ENCODE data around the gene SGCA. TPM values are rescaled to one million over a fixed set of nuclear protein-coding genes. Genes with fewer than 3 reads are reported as not detected.

The SGCA gene
- total and polyA plus RNA-seq, 4 donors: 0.31 to 1.3 (median 1.2) TPM; not detected in 1

DNA sequence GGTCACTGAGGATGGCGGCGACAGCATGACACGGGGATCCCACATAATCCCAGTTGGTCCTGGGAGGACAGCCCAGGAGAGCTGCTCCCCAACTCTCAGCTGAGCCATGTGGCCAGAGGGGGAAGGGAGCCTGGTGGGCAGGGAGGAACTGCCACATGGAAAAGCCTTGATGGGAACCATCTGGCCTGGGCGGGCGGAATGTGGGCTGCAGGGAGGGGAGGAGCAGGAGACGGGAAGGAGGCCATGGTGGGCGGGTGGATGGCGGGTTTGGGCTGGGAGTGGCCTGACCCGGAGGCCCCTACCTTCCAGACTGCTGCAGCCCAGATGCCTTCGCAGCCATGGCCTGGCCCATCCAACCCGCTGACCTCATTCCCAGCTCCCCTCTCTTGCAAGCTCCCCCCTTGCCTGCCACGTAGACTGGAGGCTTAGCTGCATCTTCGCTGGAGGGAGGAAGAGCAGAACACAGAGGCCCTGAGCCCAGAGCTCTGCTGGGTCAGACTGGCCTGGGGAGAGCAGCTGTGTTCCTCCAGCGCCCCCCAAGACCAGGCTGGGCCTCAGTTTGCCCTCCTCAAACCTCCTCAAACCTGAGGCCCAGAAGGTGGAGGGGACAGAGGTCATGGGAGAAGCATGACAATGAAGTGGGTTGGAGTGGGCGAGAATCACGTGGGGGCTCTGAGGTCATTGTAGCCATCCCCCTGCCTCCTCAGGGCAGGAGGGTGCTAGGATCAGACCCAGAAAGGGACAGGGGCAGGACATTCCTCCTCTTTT lies 43.9 kb downstream of the SGCA start:
- no peak for DNase-seq (ENCODE audit: low spot score)
- Histone ChIP-seq H3K27me3 (ENCODE audit: control insufficient read depth in 4 of 4, insufficient read depth in 4 of 4, low read length in 3 of 4) (no peaks in the 10 kb centered on the region), H3K27ac (ENCODE audit: low read depth in 1 of 2, low read length in 2 of 2) (peak overlapping the region; percentile 19 to 78), H3K4me1 (ENCODE audit: control insufficient read depth in 4 of 4, insufficient read depth in 4 of 4, low read length in 3 of 4) (peaks cover 0 to 8% (median 0%) of the 10 kb centered on the region in 4 donors), H3K9ac (ENCODE audit: low read depth in 1 of 2, low read length in 2 of 2) (no peak overlapping the region), H3K9me3 (ENCODE audit: control insufficient read depth in 4 of 4, low read length in 3 of 4) (no peaks in the 10 kb centered on the region), H3K4me3 (ENCODE audit: low read depth in 1 of 3, low read length in 3 of 3) (no peak overlapping the region), H3K36me3 (ENCODE audit: control insufficient read depth in 4 of 4, insufficient read depth in 3 of 4, low read depth in 1 of 4, low read length in 3 of 4) (no peaks in the 10 kb centered on the region)
- WGBS: 74% methylated on average over 16 of the region's 16 CpGs
- no peak for TF ChIP-seq TAF1 (conservative IDR thresholded peaks at IDR 0.05)
- TF ChIP-seq RXRA (IDR thresholded peaks at IDR 0.05): peak in 1 of 2 donors; percentile 24
- TF ChIP-seq SP1 (IDR thresholded peaks at IDR 0.05): peak; percentile 9
- TF ChIP-seq YY1 (IDR thresholded peaks at IDR 0.05): no peak
- peak; percentile 41 for TF ChIP-seq NR2F2 (IDR thresholded peaks at IDR 0.05)

DNA sequence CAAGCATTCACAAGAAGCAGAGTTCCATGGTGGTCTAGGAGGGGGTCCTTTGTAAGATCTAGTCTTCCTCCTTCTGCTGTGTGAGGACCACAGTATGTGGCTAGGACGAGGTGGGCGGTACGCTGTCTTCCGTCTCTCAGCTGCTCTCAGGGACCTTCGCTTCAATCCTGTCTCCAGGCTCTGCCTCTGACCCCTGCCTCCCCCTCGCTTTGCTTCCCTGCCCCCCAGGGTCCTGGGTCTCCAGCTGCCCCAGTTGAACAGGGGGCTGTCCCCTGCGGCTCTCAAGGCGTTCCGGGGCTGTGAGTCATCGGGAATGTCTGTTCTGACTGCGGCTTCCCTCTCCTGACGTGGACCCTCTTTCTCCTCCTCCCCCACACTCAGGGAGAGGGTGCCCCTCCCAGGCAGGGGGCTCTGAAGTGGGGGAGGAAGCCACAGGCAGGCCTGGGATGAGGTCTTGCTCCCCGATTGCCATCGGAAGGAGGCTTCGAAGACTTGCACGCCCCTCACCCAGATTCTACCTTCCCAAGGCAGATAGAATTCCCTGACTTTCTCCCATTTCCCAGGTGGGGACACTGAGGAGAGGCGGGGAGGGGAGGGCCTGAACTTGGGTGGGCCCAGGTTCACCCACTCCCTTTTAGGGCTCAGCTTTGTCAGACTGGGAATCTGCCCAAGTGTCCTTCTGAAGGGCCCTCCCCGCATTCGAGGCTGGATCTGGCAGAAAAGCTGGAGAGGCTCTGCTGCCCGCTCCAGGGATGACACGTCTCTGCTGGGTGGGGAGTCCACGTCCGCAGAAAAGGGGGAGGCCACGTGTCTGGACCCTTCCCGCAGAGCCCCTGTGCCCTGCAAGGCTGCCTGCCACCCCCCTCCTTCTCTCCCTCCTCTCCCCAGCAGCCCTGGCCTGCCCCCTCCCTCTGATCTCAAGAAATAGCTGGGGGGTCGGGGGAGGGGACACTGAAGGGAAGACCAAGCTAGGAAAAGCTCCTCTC lies 44.7 kb downstream of the SGCA start:
- H3K9me3 ChIP-seq (ENCODE audit: control insufficient read depth in 4 of 4, low read length in 3 of 4): no peaks in the 10 kb centered on the region
- peak overlapping the region in 1 of 2 donors; percentile 78 for H3K27ac ChIP-seq (ENCODE audit: low read depth in 1 of 2, low read length in 2 of 2)
- no peak overlapping the region for H3K4me3 ChIP-seq (ENCODE audit: low read depth in 1 of 3, low read length in 3 of 3)
- no peak for DNase-seq (ENCODE audit: low spot score)
- H3K27me3 ChIP-seq (ENCODE audit: control insufficient read depth in 4 of 4, insufficient read depth in 4 of 4, low read length in 3 of 4): no peaks in the 10 kb centered on the region
- peaks cover 0 to 8% (median 0%) of the 10 kb centered on the region in 4 donors for H3K4me1 ChIP-seq (ENCODE audit: control insufficient read depth in 4 of 4, insufficient read depth in 4 of 4, low read length in 3 of 4)
- TF ChIP-seq, protein P1, sequence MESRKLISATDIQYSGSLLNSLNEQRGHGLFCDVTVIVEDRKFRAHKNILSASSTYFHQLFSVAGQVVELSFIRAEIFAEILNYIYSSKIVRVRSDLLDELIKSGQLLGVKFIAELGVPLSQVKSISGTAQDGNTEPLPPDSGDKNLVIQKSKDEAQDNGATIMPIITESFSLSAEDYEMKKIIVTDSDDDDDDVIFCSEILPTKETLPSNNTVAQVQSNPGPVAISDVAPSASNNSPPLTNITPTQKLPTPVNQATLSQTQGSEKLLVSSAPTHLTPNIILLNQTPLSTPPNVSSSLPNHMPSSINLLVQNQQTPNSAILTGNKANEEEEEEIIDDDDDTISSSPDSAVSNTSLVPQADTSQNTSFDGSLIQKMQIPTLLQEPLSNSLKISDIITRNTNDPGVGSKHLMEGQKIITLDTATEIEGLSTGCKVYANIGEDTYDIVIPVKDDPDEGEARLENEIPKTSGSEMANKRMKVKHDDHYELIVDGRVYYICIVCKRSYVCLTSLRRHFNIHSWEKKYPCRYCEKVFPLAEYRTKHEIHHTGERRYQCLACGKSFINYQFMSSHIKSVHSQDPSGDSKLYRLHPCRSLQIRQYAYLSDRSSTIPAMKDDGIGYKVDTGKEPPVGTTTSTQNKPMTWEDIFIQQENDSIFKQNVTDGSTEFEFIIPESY (IDR thresholded peaks at IDR 0.05): no peak
- TF ChIP-seq, protein P2, sequence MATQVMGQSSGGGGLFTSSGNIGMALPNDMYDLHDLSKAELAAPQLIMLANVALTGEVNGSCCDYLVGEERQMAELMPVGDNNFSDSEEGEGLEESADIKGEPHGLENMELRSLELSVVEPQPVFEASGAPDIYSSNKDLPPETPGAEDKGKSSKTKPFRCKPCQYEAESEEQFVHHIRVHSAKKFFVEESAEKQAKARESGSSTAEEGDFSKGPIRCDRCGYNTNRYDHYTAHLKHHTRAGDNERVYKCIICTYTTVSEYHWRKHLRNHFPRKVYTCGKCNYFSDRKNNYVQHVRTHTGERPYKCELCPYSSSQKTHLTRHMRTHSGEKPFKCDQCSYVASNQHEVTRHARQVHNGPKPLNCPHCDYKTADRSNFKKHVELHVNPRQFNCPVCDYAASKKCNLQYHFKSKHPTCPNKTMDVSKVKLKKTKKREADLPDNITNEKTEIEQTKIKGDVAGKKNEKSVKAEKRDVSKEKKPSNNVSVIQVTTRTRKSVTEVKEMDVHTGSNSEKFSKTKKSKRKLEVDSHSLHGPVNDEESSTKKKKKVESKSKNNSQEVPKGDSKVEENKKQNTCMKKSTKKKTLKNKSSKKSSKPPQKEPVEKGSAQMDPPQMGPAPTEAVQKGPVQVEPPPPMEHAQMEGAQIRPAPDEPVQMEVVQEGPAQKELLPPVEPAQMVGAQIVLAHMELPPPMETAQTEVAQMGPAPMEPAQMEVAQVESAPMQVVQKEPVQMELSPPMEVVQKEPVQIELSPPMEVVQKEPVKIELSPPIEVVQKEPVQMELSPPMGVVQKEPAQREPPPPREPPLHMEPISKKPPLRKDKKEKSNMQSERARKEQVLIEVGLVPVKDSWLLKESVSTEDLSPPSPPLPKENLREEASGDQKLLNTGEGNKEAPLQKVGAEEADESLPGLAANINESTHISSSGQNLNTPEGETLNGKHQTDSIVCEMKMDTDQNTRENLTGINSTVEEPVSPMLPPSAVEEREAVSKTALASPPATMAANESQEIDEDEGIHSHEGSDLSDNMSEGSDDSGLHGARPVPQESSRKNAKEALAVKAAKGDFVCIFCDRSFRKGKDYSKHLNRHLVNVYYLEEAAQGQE (IDR thresholded peaks at IDR 0.05): no peak
- TF ChIP-seq NR2F2 (IDR thresholded peaks at IDR 0.05) (peak; percentile 8), JUND (IDR thresholded peaks at IDR 0.05) (peak in 1 of 2 donors; percentile 51), SP1 (IDR thresholded peaks at IDR 0.05) (no peak), FOXA1 (IDR thresholded peaks at IDR 0.05) (no peak)
- TF ChIP-seq, protein P3, sequence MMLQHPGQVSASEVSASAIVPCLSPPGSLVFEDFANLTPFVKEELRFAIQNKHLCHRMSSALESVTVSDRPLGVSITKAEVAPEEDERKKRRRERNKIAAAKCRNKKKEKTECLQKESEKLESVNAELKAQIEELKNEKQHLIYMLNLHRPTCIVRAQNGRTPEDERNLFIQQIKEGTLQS (IDR thresholded peaks at IDR 0.05): no peak
- TF ChIP-seq, protein P4, sequence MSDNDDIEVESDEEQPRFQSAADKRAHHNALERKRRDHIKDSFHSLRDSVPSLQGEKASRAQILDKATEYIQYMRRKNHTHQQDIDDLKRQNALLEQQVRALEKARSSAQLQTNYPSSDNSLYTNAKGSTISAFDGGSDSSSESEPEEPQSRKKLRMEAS (IDR thresholded peaks at IDR 0.05): no peak
- H3K36me3 ChIP-seq (ENCODE audit: control insufficient read depth in 4 of 4, insufficient read depth in 3 of 4, low read depth in 1 of 4, low read length in 3 of 4): no peaks in the 10 kb centered on the region
- 69% methylated on average over 26 of the region's 26 CpGs for WGBS
- H3K9ac ChIP-seq (ENCODE audit: low read depth in 1 of 2, low read length in 2 of 2): no peak overlapping the region

Measured in liver (tissue), 9 donors.